TTC549 (cell line): ENCODE data around the gene RING1.
"Not testable (repeated sequence)": the region's sequence is repeated elsewhere in the genome, so short reads cannot be mapped to it uniquely, and the experiment has no call there.

Source experiments
- FAIRE-seq: peaks from 2 replicates; lab custom pipeline; 2012; peaks lifted over from hg19 to GRCh38; lab: Jason Lieb, UNC

RING1 gene

DNA sequence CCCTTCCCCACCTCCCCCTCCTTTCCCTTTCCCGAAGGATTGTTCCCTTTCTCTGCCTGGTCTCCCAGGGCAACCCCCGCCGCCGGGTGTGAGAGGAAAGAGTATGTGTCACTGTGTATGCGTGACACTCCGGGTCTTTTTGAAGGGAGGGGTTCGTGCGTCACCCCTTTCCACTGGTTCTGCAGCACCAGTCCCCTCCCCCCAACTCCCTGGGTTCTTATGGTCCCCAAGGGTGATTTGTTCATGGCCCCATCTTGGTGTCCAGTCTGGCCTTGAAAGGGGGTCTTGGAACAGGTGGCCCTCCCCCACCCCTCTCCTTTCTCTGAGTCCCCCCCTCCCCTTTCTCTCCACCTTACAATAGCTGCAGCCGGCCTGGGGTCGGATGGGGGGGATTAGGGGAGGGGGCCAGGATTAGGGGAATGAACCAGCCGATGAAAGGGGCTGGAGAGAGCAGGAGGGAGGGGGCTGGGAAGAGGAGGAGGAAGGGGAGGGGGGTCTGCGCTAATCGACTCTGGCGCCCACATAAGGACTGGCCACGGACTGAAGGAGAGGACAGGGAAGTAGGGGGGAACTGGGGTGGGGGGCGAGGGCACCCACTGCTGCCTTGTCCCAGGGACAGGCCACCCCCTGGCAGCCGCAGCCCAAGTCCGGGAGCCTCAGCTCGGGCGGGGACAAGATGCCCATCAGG, 1.3 kb upstream of the RING1 start:
- no peak for FAIRE-seq

GRCh38 chr6:33207552-33208090, 679 bp upstream of the RING1 start:
- FAIRE-seq = no peak

DNA sequence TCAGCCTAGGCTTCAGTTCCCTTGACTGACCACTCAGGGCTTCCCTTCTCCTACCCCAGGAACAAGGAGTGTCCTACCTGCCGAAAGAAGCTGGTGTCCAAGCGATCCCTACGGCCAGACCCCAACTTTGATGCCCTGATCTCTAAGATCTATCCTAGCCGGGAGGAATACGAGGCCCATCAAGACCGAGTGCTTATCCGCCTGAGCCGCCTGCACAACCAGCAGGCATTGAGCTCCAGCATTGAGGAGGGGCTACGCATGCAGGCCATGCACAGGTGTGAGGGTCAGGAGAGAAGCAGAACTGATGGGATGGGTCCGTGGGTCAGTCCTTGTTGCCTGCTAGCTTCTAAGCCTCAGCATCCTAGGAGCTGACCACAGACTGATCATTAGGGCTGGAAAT, 1.6 kb downstream of the RING1 start:
- FAIRE-seq = no peak

- FAIRE-seq = no peak
These were observed 2.8 kb downstream of the RING1 start for GRCh38 chr6:33211136-33211535.

DNA sequence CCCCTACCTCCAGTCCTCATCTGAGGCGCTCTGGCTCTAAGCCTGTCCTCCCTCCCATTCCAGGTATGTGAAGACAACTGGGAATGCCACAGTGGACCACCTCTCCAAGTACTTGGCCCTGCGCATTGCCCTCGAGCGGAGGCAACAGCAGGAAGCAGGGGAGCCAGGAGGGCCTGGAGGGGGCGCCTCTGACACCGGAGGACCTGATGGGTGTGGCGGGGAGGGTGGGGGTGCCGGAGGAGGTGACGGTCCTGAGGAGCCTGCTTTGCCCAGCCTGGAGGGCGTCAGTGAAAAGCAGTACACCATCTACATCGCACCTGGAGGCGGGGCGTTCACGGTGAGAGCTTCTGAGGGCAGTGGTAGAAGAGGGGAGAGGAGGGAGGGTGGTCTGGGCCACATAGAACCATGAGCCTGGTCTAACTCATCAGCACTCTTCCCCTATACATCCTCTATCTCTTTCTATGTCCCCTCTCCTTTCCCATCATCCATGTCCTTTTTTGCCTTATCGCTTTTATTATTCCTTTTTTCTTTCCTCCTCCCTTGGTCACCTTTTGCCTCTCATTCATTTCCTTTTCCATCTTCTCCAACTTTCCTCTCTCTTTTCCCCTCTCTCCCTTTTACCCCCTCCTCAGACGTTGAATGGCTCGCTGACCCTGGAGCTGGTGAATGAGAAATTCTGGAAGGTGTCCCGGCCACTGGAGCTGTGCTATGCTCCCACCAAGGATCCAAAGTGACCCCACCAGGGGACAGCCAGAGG, 3.5 kb downstream of the RING1 start:
- no peak for FAIRE-seq

- FAIRE-seq = no peak
These were observed 4.5 kb downstream of the RING1 start for GRCh38 chr6:33212857-33213165.

DNA sequence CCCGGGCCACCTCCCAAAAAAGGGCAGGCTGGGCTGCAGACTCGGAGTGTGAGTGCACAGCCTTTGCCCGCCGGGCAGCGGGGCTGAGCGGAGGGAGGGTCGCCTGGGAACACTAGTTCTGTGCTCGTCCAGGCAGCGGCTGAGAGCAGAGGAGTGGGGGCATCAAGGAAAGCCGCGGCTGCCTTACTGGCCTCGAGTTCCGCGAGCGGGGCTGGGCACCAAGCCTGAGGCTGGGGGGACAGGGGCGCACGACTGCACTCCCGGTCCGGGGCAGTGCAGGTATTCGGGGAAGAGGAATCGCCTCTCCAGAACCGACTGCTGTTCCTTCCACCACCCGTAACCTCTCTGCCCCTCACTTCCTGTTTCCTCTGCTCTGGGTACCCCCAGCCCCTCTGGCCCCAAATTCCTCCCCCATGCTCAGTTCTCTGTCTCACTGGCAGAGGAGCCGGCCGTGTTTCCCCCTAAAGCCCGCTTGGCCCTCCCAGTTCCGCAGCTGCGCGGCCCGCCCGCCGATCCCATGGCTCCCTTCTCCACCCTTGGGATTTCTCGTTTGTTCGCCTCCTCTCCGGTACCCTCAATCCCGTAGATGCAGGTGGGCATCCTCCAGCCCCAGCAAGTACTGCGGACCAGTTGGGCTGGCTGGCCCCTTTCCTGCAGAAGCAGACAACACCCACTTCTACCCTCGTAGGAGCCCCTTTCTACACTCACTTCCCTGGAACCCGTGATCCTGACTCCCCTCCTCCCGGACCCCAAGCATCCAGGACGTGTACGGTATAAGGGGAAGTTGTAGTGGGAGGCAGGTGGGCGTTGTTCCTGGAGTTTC, 5.1 kb downstream of the RING1 start:
- no peak for FAIRE-seq

DNA sequence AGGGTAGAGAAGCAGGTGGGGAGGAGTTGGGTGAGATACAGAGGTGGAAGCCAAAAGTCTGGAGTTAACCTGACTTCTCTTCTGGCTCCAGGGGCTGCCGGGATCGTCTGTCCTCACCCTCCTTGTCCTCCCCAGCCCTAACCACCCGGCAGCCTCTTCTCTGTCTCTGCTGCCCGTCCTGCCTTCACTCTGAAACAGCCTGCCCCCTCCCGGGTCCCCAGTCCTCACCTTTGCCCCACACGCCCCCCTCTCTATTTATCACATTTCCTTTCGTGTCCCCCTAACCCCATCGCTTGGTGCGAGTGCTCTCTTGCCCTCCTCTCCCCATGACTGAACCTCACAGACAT, 5.7 kb downstream of the RING1 start:
- no peak for FAIRE-seq

DNA sequence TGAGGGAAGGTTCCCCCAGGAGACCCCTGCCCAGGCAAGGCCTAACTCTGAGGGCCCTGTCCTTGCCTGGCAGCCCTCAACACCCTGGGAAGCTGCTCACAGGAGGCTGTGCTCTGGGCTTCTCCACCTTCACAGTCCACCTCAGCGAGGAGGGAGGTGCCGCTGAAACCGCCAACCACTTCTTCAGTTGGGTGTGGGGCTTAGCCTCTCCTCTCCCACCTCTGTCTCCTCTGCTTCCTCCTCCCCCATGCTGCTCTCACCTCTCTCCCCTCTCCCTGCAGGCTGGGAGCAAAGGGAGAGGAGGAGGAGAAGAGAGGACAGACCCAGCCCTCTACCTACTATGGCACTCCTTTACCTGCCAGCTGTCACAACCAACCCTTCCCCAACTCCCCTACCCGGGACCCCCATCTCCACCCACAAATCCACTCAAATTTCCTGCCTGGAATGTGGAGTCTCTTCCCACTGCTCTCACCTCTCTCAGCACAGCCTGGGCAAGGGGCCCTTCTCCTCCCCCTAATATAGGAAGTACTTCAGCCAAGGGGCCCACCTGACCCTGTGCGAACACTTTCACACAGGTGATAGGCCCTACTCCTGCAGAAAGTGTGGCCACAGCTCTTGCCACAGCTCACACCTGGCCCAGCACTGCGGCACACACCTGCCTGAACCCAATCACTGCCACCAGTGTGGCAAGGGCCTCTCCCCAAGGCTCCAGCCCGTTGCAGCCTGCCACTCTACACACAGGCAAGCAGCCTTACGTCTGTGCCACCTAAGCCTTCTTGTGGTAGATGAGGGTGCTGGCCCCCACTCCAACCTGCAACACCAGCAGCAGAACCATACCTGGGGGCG, 7.2 kb downstream of the RING1 start:
- FAIRE-seq = no peak

DNA sequence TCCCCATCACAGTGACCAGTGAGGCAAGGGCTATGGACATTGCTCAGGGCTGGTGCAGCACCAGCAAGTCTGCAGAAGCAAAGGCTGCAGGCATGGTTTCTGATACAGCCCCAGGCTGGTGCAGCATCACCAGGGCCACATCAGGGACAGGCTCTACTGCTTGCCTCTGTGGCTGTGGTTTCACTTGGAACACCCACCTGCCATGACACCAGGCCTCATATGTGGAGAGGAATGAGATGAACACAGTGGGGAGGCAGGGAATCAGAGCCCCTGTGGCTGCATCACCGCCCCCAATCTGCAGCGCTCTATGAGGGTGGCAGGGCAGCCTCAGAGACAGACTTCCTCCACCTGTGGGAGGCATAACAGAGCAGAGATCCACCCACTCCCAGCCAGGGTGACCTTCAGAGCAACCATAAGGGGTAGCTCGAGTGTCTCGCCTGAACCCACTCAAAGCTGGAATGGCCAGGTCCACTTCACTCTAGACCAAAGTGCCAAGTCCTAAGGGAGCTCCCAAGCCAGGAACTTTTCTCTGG, 7.9 kb downstream of the RING1 start:
- FAIRE-seq = no peak

GRCh38 chr6:33217246-33217645, 8.9 kb downstream of the RING1 start:
- FAIRE-seq = no peak

GRCh38 chr6:33217681-33218080, 9.4 kb downstream of the RING1 start:
- FAIRE-seq = no peak

DNA sequence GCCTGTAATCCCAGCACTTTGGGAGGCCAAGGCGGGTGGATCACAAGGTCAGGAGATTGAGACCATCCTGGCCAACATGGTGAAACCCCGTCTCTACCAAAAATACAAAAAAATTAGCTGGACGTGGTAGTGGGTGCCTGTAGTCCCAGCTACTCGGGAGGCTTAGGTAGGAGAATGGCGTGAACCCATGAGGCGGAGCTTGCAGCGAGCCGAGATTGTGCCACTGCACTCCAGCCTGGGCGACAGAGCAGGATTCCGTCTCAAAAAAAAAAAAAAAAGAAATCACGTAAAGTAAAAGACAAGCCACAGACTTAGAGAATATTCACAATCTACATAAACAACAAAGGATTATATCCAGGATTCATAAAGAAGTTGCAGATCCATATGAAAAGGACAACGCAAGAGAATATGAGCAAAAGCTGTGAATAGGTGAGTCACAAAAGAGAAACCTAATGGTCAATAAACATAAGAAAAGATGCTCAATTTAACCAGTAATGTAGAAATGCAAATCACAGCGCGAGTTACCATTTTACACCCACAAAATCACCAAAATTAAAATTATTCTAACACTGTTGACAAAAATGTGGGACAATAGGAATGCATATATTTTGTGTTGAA, 18.3 kb downstream of the RING1 start:
- FAIRE-seq = not testable (repeated sequence)

GRCh38 chr6:33235221-33235634, 26.9 kb downstream of the RING1 start:
- FAIRE-seq = no peak

- no peak for FAIRE-seq
These were observed 28.0 kb downstream of the RING1 start for GRCh38 chr6:33236328-33236727.

GRCh38 chr6:33236852-33237251, 28.6 kb downstream of the RING1 start:
- no peak for FAIRE-seq

DNA sequence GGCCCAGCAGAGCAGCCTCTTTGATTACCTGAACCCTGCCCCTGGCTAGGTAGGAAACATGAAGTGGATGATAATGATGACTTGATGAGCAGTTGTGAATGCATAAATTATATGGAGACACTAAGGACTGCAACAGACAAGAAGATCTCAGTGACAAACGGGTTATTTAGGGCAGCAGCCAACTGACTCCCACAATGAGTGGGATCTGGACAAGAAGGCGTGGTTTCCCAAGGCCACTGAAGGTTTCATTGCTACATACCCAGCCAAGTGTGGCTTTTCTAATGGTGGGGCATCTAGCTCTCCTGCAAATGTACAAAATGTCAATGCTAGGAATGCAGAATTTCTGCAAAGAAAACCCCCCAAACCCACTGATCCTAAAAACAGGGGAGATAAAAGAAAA, 29.4 kb downstream of the RING1 start:
- no peak for FAIRE-seq

- no peak for FAIRE-seq
These were observed 33.7 kb downstream of the RING1 start for GRCh38 chr6:33241968-33242367.

- no peak for FAIRE-seq
These were observed 35.2 kb downstream of the RING1 start for GRCh38 chr6:33243476-33243875.

DNA sequence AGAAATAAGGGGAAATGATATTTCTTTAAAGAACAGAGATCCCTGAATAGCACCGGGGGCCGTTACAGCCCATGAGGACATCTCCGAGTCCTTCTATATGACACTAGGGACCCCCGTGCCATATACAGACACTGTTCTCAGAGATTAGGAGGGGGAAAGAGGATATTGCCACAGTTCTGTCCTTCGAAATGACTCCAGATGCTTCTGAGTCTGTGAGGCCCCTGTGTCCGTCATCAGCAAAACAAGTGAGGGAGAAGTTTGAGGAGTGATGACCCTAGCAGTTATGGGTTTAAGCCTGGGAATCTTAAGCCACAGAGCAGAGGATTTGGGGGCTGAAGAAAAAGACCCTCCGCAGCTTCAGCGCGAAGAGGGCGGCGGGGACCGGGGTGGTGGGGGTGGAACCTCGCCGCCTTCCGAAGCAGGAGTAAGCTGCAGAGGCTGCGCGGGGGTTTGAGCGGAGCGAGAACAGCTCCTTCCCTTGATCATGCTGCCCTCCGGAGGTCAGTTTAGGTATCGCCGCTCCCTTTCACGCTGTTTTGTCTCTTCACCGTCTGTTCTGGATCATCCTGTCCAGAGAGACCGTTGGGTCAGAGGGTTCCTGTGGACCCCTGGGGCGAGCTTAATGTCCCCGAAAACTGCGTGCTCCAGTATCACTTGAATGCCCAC, 39.8 kb downstream of the RING1 start:
- FAIRE-seq = no peak

DNA sequence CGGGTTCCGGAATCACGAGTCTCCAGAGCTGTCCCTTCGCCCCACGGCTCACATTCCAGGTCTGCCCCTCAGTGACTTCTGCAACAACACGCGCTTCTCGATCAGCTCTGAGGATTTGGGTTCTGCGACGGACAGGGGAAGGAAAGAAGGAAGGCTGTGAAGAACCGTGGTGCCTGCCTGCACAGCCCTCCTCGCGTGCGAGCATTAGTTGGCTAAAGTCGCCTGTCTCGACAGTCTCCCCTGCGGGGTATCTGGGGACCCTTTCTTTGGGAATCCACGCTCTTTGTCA, 40.3 kb downstream of the RING1 start:
- FAIRE-seq = no peak
